Endodermal cell (in vitro differentiated cells): ENCODE measurements around the gene EI24. TPM values are rescaled to one million over a fixed set of nuclear protein-coding genes. Genes with fewer than 3 reads are reported as not detected.

Experiments used
- DNase-seq: peaks from one replicate; pipeline ENCODE4 v3.0.0-alpha.2; 2017
- H3K27ac ChIP-seq: 2 replicates; pipeline ENCODE4 v1.5.1; 2013; ENCODE audit warnings: mild to moderate bottlenecking, low read depth, low read length, moderate library complexity
- H3K27me3 ChIP-seq: 2 replicates; pipeline ENCODE4 v1.6.1; 2013; ENCODE audit warnings: mild to moderate bottlenecking, low read length, moderate library complexity; ENCODE audit not compliant: insufficient read depth, control insufficient read depth, poor library complexity, severe bottlenecking
- H3K36me3 ChIP-seq: 2 replicates; pipeline ENCODE4 v1.7.0; 2013; ENCODE audit warnings: mild to moderate bottlenecking, low read length, moderate library complexity; ENCODE audit not compliant: control insufficient read depth, insufficient read depth
- H3K4me1 ChIP-seq: one replicate; pipeline ENCODE4 v1.7.0; 2013; ENCODE audit warnings: low read length; ENCODE audit not compliant: control insufficient read depth, insufficient read depth
- H3K4me3 ChIP-seq: 2 replicates; pipeline ENCODE4 v1.5.1; 2013; ENCODE audit warnings: mild to moderate bottlenecking, low read length, moderate library complexity
- H3K9ac ChIP-seq: 2 replicates; pipeline ENCODE4 v1.6.1; 2013; ENCODE audit warnings: mild to moderate bottlenecking, low read length, moderate library complexity; ENCODE audit not compliant: poor library complexity, severe bottlenecking; ENCODE audit errors: extremely low read depth
- H3K9me3 ChIP-seq: 2 replicates; pipeline ENCODE4 v1.6.1; 2013; ENCODE audit warnings: mild to moderate bottlenecking, low read length, moderate library complexity; ENCODE audit not compliant: control insufficient read depth
- H3K27ac Mint-ChIP-seq: 2 replicates; pipeline ENCODE4 v1.8.0; 2020; ENCODE audit warnings: mixed read lengths
- H3K27me3 Mint-ChIP-seq: 2 replicates; pipeline ENCODE4 v1.8.0; 2021; ENCODE audit warnings: mild to moderate bottlenecking, mixed read lengths; ENCODE audit not compliant: insufficient read depth
- H3K36me3 Mint-ChIP-seq: 2 replicates; pipeline ENCODE4 v1.8.0; 2020; ENCODE audit warnings: low read depth, mixed read lengths
- H3K4me1 Mint-ChIP-seq: 2 replicates; pipeline ENCODE4 v1.8.0; 2020; ENCODE audit warnings: mixed read lengths
- H3K4me3 Mint-ChIP-seq: 2 replicates; pipeline ENCODE4 v1.8.0; 2020; ENCODE audit warnings: mild to moderate bottlenecking, moderate library complexity, mixed read lengths
- H3K9me3 Mint-ChIP-seq: 2 replicates; pipeline ENCODE4 v1.8.0; 2020; ENCODE audit warnings: mild to moderate bottlenecking, mixed read lengths
- CTCF ChIP-seq: fragments of 200-600 bp; sonication (generic); conservative IDR thresholded peaks from 2 replicates; pipeline ENCODE4 v1.5.0; 2021; ENCODE audit warnings: antibody characterized with exemption, mild to moderate bottlenecking
- WGBS, 2 experiments: methylation state at CpG; one replicate each; pipeline versions ENCODE4 v1.1.5 to v1.1.7; 2013; ENCODE audit warnings: missing lambda C conversion rate in 2 of 2, mixed read lengths in 1 of 2; ENCODE audit not compliant: insufficient coverage in 1 of 2, insufficient read length in 1 of 2; 5-methylcytosine and 5-hydroxymethylcytosine counted together
- total RNA-seq, 2 donors: library from RNA; stranded (reverse); fragmentation: NEBNext Ultra II Directional in 1 of 2; extraction: Animal tissue kit (Norgen Biotek cat#: 25700) in 1 of 2; gene quantifications; 2 replicates in 1 of 2; 3 replicates in 1 of 2; pipeline ENCODE4 v1.2.1, GENCODE V29; 2021

The EI24 gene
- total RNA-seq, 2 donors from 2014 or later, result 102 to 110 TPM

GRCh38 chr11:125594958-125595357, 25.7 kb downstream of the EI24 start:
- Mint-ChIP-seq H3K4me1 (peaks cover 11% of the 10 kb centered on the region), H3K36me3 (peaks cover 42% of the 10 kb centered on the region)
- WGBS, 2 experiments, result 95% methylated on average over 2 of the region's 3 CpGs; no CpG with 5 or more reads in 1 of the 2 experiments

GRCh38 chr11:125600663-125601062, 31.4 kb downstream of the EI24 start:
- 93% methylated on average over 2 of the region's 2 CpGs; no CpG with 5 or more reads in 1 of the 2 experiments for WGBS, 2 experiments

More at GRCh38 chr11:125594958-125595357, 25.7 kb downstream of the EI24 start:
- H3K27ac Mint-ChIP-seq, result no peak overlapping the region
- H3K9ac ChIP-seq, result no peak overlapping the region
- H3K4me3 Mint-ChIP-seq, result no peak overlapping the region
- peaks cover 3% of the 10 kb centered on the region for H3K4me1 ChIP-seq
- H3K9me3 ChIP-seq, result no peaks in the 10 kb centered on the region
- no peaks in the 10 kb centered on the region for H3K9me3 Mint-ChIP-seq
- no peak overlapping the region for H3K27ac ChIP-seq
- H3K27me3 ChIP-seq, result no peaks in the 10 kb centered on the region
- H3K27me3 Mint-ChIP-seq, result no peaks in the 10 kb centered on the region
- no peak for DNase-seq
- no peak for TF ChIP-seq CTCF
- H3K4me3 ChIP-seq, result peak overlapping the region; percentile 97
- H3K36me3 ChIP-seq, result peaks cover 43% of the 10 kb centered on the region

DNA sequence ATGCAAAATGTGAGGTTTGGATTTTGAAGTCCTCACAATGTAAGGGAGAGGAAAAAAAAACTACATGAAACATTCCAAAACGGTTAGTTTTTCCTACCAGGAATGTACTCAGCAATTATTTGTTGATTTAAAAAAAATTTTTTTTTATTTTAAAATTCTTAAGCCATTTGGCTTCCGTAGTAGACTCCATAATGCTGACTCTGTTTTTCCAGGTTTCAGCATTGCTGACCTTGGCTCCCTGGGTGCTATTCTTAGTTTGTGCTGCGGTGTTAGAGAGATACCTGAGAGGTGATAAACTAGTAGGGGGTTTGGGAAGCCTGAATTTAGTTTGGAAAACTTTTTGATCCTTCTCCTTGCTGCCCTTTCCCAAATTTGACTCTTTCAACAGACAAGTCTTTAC, 33.9 kb downstream of the EI24 start:
- H3K36me3 ChIP-seq, result peaks cover 85% of the 10 kb centered on the region
- no peak for TF ChIP-seq CTCF
- H3K9me3 ChIP-seq, result no peaks in the 10 kb centered on the region
- no peak overlapping the region for H3K27ac ChIP-seq
- Mint-ChIP-seq H3K27me3 (no peaks in the 10 kb centered on the region), H3K36me3 (peaks cover 78% of the 10 kb centered on the region), H3K9me3 (no peaks in the 10 kb centered on the region), H3K4me1 (no peaks in the 10 kb centered on the region), H3K27ac (no peak overlapping the region), H3K4me3 (no peak overlapping the region)
- H3K4me1 ChIP-seq, result peaks cover 3% of the 10 kb centered on the region
- H3K9ac ChIP-seq, result no peak overlapping the region
- WGBS, 2 experiments, result 80 to 100% methylated on average over 1 to 2 of the region's 3 CpGs
- no peak for DNase-seq
- H3K27me3 ChIP-seq, result no peaks in the 10 kb centered on the region
- no peak overlapping the region for H3K4me3 ChIP-seq

More at GRCh38 chr11:125600663-125601062, 31.4 kb downstream of the EI24 start:
- peaks cover 86% of the 10 kb centered on the region for H3K36me3 ChIP-seq
- no peak overlapping the region for H3K4me3 ChIP-seq
- H3K9ac ChIP-seq, result no peak overlapping the region
- Mint-ChIP-seq H3K9me3 (no peaks in the 10 kb centered on the region), H3K36me3 (peaks cover 80% of the 10 kb centered on the region), H3K4me1 (no peaks in the 10 kb centered on the region), H3K27ac (no peak overlapping the region), H3K4me3 (no peak overlapping the region), H3K27me3 (no peaks in the 10 kb centered on the region)
- H3K9me3 ChIP-seq, result no peaks in the 10 kb centered on the region
- H3K27ac ChIP-seq, result no peak overlapping the region
- no peak for DNase-seq
- H3K27me3 ChIP-seq, result no peaks in the 10 kb centered on the region
- no peak for TF ChIP-seq CTCF
- H3K4me1 ChIP-seq, result peaks cover 3% of the 10 kb centered on the region
